SU-DHL-6 (cell line): Measurements from ENCODE around the gene APPBP2.

ENCODE experiments used
- H2AFZ ChIP-seq: fragments of 200-600 bp; sonication (generic); 2 replicates; pipeline ENCODE4 v1.6.1; 2014; ENCODE audit warnings: low read depth, mild to moderate bottlenecking, moderate library complexity, mixed read lengths, antibody characterized with exemption, low read length; ENCODE audit not compliant: severe bottlenecking
- H3F3A ChIP-seq: fragments of 200-600 bp; shearing (Covaris generic); 2 replicates; pipeline ENCODE4 v1.6.0; 2016; ENCODE audit warnings: antibody characterized with exemption, mild to moderate bottlenecking; ENCODE audit not compliant: insufficient read depth
- H3K27ac ChIP-seq: fragments of 200-600 bp; sonication (generic); 2 replicates; pipeline ENCODE4 v1.5.1; 2016; ENCODE audit warnings: low read depth, mild to moderate bottlenecking, low read length, moderate library complexity, mixed read lengths
- H3K27me3 ChIP-seq: fragments of 200-600 bp; sonication (generic), shearing (Covaris generic); 2 replicates; pipeline ENCODE4 v1.6.0; 2014; ENCODE audit warnings: mild to moderate bottlenecking, low read length
- H3K36me3 ChIP-seq: fragments of 200-600 bp; sonication (generic); 2 replicates; pipeline ENCODE4 v1.6.1; 2014; ENCODE audit warnings: mild to moderate bottlenecking, low read length, mixed read lengths
- H3K4me2 ChIP-seq: fragments of 300-600, 200-600 bp; shearing (Covaris generic), sonication (generic); 2 replicates; pipeline ENCODE4 v1.6.0; 2014; ENCODE audit warnings: low read length, low read depth, mild to moderate bottlenecking; ENCODE audit not compliant: poor library complexity, severe bottlenecking
- H3K4me3 ChIP-seq: fragments of 200-600 bp; sonication (generic); 2 replicates; pipeline ENCODE4 v1.5.1; 2014; ENCODE audit warnings: antibody characterized with exemption, low read length, mild to moderate bottlenecking, mixed read lengths; ENCODE audit not compliant: insufficient read depth, poor library complexity, severe bottlenecking
- H3K79me2 ChIP-seq: fragments of 200-600 bp; sonication (generic); 2 replicates; pipeline ENCODE4 v1.6.1; 2014; ENCODE audit warnings: mild to moderate bottlenecking, low read length, moderate library complexity; ENCODE audit not compliant: insufficient read depth
- H3K9ac ChIP-seq: fragments of 200-600 bp; sonication (generic); 2 replicates; pipeline ENCODE4 v1.7.0; 2014; ENCODE audit warnings: mild to moderate bottlenecking, low read length
- H3K9me2 ChIP-seq: fragments of 200-600 bp; sonication (generic); replicated peaks from 2 replicates; pipeline ENCODE4 v1.6.1; 2014; ENCODE audit warnings: low read length; ENCODE audit not compliant: insufficient read depth
- H3K9me3 ChIP-seq: fragments of 200-600 bp; sonication (generic); 2 replicates; pipeline ENCODE4 v1.6.1; 2014; ENCODE audit warnings: low read length, mixed read lengths; ENCODE audit not compliant: insufficient read depth
- H4K20me1 ChIP-seq: fragments of 200-600 bp; sonication (generic); 2 replicates; pipeline ENCODE4 v1.6.1; 2014; ENCODE audit warnings: low read depth, mild to moderate bottlenecking, antibody characterized with exemption, low read length, moderate library complexity, mixed read lengths
- CTCF ChIP-seq: fragments of 200-600 bp; sonication (generic); IDR thresholded peaks from one replicate; pipeline ENCODE4 v1.5.1; 2017; ENCODE audit warnings: antibody characterized with exemption, mild to moderate bottlenecking, low read length, moderate library complexity; ENCODE audit not compliant: insufficient read depth, poor library complexity, severe bottlenecking
- EZH2phosphoT487 ChIP-seq: fragments of 200-600 bp; sonication (generic), shearing (Covaris generic); conservative IDR thresholded peaks from 2 replicates; pipeline ENCODE4 v1.6.1; 2018; ENCODE audit warnings: mild to moderate bottlenecking, antibody characterized with exemption, low read length, moderate library complexity, mixed read lengths

The APPBP2 gene

DNA sequence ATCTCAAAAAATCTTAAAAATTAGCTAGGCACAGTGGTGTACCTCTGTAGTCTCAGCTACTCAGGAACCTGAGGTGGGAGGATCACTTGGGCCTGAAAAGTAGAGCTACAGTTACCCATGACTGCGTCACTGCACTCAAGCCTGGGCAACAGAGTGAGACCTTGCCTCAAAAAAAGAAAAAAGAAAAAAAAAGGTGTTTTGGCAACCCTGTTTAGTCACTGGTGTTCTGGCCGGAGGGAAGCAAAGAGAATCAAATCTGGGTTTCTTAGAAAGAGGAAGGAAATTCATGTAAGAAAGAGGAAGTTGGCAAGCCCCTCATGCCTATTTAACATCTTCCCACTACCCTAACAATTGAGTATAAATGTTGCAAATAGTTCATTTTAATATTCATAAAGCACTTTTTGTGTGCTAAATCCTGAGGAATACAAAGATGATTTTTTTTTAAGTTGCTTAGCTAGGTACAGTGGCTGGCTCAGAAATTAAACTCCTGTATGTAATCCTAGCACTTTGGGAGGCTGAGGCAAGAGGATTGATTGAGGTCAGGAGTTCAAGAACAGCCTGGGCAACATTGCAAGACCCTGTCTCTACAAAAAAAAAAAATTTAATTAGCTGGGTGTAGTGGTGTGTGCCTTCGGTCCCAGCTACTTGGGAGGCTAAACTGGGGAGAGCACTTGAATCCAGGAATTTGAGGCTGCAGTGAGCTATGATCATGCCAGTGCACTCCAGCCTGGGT, 127.6 kb downstream of the APPBP2 start:
- TF ChIP-seq EZH2phosphoT487 (no peak), CTCF (no peak)
- Histone ChIP-seq H3K79me2 (no peaks in the 10 kb centered on the region), H3F3A (peaks cover under 1% of the 10 kb centered on the region), H3K27me3 (no peaks in the 10 kb centered on the region), H3K4me2 (peak overlapping the region; percentile 3), H4K20me1 (no peaks in the 10 kb centered on the region), H3K4me3 (no peak overlapping the region), H3K27ac (no peak overlapping the region), H3K36me3 (no peaks in the 10 kb centered on the region), H3K9me2 (no peaks in the 10 kb centered on the region), H3K9ac (no peak overlapping the region), H3K9me3 (no peaks in the 10 kb centered on the region), H2AFZ (no peak overlapping the region)

- peaks cover 9% of the 10 kb centered on the region for H3F3A ChIP-seq
- H3K9me2 ChIP-seq = no peaks in the 10 kb centered on the region
- H2AFZ ChIP-seq = no peak overlapping the region
- no peaks in the 10 kb centered on the region for H3K36me3 ChIP-seq
- no peak overlapping the region for H3K9ac ChIP-seq
- TF ChIP-seq CTCF = no peak
- no peak for TF ChIP-seq EZH2phosphoT487
- H3K4me3 ChIP-seq = no peak overlapping the region
- H3K27me3 ChIP-seq = no peaks in the 10 kb centered on the region
- no peak overlapping the region for H3K27ac ChIP-seq
- no peaks in the 10 kb centered on the region for H3K79me2 ChIP-seq
- H4K20me1 ChIP-seq = no peaks in the 10 kb centered on the region
- no peaks in the 10 kb centered on the region for H3K9me3 ChIP-seq
- no peak overlapping the region for H3K4me2 ChIP-seq
Measured at GRCh38 chr17:60396412-60396811, 129.6 kb downstream of the APPBP2 start.

GRCh38 chr17:60395508-60396065, 130.5 kb downstream of the APPBP2 start:
- H3F3A ChIP-seq = peaks cover 9% of the 10 kb centered on the region
- no peak overlapping the region for H3K27ac ChIP-seq
- no peaks in the 10 kb centered on the region for H3K9me2 ChIP-seq
- H3K9ac ChIP-seq = no peak overlapping the region
- no peaks in the 10 kb centered on the region for H3K9me3 ChIP-seq
- no peaks in the 10 kb centered on the region for H3K27me3 ChIP-seq
- H2AFZ ChIP-seq = no peak overlapping the region
- no peaks in the 10 kb centered on the region for H3K36me3 ChIP-seq
- H3K4me2 ChIP-seq = no peak overlapping the region
- H3K4me3 ChIP-seq = no peak overlapping the region
- no peak for TF ChIP-seq EZH2phosphoT487
- no peak for TF ChIP-seq CTCF
- H3K79me2 ChIP-seq = no peaks in the 10 kb centered on the region; the same call in 1 of the 2 replicates
- no peaks in the 10 kb centered on the region for H4K20me1 ChIP-seq
